ENCODE results near the gene FRYL.

- TF ChIP-seq EZH2 (IDR thresholded peaks at IDR 0.05; ENCODE audit: low read length, unreplicated experiment) (no peak), CTCF (conservative IDR thresholded peaks at IDR 0.05; ENCODE audit: low read depth, low read length) (no peak)
These were observed 137.4 kb downstream of the FRYL start for GRCh38 chr4:48642421-48643374.

Measured in PC-3 (cell line).